HG02610 (cell line): ENCODE measurements around the gene LPAR3.

Experiments used
- ATAC-seq: cut with Tn5 transposase; IDR thresholded peaks from one replicate; pipeline ENCODE4 v1.9.1; 2021; ENCODE audit warnings: mild to moderate bottlenecking, moderate library complexity; ENCODE audit not compliant: unreplicated experiment

Gene LPAR3

GRCh38 chr1:84780000-84780716, 112.8 kb downstream of the LPAR3 start:
- no peak for ATAC-seq

GRCh38 chr1:84776639-84777038, 116.4 kb downstream of the LPAR3 start:
- ATAC-seq, result no peak

DNA sequence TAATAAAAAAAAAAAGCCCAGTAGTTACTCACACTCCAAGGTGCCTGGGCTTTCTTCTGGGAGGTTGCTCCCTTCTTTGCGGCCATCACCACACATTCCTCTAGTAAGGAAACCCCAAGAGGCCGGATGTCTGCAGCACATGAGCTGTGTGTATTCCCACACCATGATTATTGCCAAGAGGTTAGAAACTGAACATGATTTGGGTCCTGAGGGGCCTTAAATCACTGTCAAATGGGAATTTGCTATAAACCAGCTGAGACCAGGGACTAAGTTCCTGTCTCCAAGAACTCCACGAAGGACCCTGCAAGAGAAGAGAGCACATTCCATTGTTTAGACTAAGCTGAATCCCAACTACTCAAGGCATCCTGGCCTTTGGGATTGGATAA, 117.5 kb downstream of the LPAR3 start:
- no peak for ATAC-seq

- no peak for ATAC-seq
Observed at GRCh38 chr1:84774669-84775534, 118.1 kb downstream of the LPAR3 start.

GRCh38 chr1:84773933-84774497, 119.0 kb downstream of the LPAR3 start:
- ATAC-seq, result no peak

DNA sequence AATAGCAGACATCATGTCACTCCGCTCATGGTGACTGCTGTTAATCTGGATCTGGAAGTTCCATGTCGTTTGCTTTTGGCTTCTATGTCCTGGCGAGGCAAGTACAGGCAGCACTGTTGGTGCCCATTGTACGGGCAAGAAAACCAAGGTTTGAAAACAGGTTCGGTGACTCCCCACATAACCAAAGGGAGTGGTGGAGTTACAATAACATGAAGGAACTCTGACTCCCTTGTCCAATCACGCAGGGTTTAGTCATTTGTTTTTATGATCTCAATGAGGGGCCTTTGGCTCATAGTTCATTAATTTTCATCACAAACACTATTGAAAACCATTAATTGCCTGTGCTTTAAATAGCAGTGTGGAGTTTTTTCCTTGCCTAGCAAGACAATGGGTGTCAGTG, 119.8 kb downstream of the LPAR3 start:
- no peak for ATAC-seq

- ATAC-seq, result peak; percentile 79
Observed at GRCh38 chr1:84772428-84772943, 120.5 kb downstream of the LPAR3 start.

DNA sequence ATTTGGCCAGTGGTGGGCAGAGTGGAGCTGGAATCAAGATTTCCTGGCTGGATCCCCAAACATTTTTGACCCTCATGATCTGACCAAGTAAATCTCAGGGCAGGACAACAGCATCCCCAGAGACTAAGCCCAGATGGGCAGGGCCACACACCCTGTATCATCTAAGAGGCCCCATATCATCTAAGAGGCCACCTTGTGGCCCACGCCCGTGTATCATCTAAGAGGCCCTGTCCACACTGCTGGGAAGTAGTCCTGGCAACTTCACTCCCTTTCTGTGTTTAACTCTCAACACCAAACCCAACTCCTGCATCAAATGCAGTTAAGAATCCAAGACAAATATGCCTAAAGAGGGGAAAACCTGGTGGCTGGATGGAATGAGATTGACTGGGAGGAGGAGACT, 121.1 kb downstream of the LPAR3 start:
- no peak for ATAC-seq

- no peak for ATAC-seq
Observed at GRCh38 chr1:84770481-84770880, 122.5 kb downstream of the LPAR3 start.

DNA sequence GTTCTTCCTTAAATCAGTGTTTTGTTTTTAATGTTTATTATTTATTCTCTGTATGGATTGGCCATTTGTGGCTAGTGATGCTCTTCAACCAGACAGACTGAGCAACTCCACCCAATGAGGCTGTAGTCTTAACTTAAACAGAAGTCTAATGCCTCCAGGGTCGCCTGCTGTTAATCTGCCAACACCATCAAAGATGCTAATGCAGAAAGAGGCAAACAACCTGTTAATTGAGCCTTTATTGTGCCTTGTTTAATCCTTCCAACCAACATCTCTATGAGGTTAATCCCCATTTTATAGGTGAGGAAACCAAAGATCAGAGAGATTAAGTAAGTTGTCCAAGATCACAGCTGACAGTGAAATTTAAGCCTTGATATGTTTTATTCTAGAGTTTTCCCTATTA, 123.4 kb downstream of the LPAR3 start:
- no peak for ATAC-seq

DNA sequence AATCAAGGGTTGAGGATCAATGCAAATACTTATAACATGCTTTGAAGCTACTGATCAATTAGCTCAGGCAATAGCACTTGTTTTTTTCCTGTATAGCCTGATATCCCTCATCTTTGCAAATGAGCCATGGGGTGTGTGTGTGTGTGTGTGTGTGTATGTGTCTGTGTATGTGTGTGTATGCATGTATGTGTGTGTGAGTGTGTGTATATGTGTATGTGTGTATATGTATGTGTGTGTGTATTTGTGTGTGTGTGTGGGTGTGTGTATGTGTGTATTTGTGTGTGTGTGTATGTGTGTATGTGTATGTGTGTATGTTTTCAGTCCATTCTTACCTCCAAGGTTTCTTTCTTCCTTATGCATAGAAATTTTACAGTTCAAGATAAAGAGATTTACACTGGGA, 124.4 kb downstream of the LPAR3 start:
- ATAC-seq, result no peak

- no peak for ATAC-seq
Observed at GRCh38 chr1:84763912-84764680, 128.9 kb downstream of the LPAR3 start.

DNA sequence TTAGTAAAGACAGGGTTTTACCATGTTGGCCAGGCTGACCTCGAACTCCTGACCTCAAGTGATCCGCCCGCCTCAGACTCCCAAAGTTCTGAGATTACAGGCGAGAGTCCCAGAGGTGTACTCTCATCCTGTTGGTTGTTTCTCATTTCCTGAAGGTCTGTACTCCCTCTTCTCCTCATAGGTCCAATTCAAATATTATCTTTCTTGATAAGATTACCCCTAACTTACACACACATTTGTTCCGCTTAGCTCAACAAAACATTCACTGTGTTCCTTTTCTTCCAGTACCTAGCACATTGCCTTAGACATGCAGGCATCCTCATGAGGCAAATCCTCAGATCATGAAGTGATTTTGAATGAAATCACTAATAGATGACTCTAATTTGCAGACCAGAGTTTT, 130.3 kb downstream of the LPAR3 start:
- no peak for ATAC-seq
